H1 (cell line): ENCODE measurements around the gene ACTRT1. TPM values are rescaled to one million over a fixed set of nuclear protein-coding genes. Genes with fewer than 3 reads are reported as not detected.

Source experiments
- CTCF ChIA-PET: fragments of 300-600 bp; sonication (Branson Sonifier 250); formaldehyde crosslinking; loops from one replicate; lab custom pipeline; 2021; ENCODE audit not compliant: partially characterized antibody; lab: Charles Lee
- POLR2A ChIA-PET: fragments of 300-600 bp; sonication (Branson Sonifier 250); formaldehyde crosslinking; loops from one replicate; lab custom pipeline; 2021; ENCODE audit warnings: inconsistent platforms; ENCODE audit not compliant: partially characterized antibody; lab: Charles Lee
- DNase-seq, 2 experiments: peaks; one replicate each; pipeline versions ENCODE4 v3.0.0 to v3.0.0-alpha.2; 2010 to 2022; ENCODE audit warnings: low spot score in 2 of 2, low read depth in 1 of 2, mixed read lengths in 1 of 2
- FAIRE-seq: peaks from 2 replicates; lab custom pipeline; 2011; peaks lifted over from hg19 to GRCh38; lab: Jason Lieb, UNC
- H2AFZ ChIP-seq: 2 replicates; pipeline ENCODE4 v1.8.1; 2012; ENCODE audit warnings: low read length, inconsistent platforms
- H2AK5ac ChIP-seq: 2 replicates; pipeline ENCODE4 v1.6.1; 2013; ENCODE audit warnings: low read depth, low read length
- H2BK120ac ChIP-seq: replicated peaks from 2 replicates; pipeline ENCODE3; 2013; ENCODE audit warnings: low read depth, low read length, inconsistent platforms
- H2BK12ac ChIP-seq: 2 replicates; pipeline ENCODE4 v1.6.1; 2013; ENCODE audit warnings: low read depth, low read length
- H2BK15ac ChIP-seq: 2 replicates; pipeline ENCODE4 v1.6.1; 2013; ENCODE audit warnings: low read length
- H2BK20ac ChIP-seq: 2 replicates; pipeline ENCODE4 v1.6.1; 2013; ENCODE audit warnings: low read length
- H2BK5ac ChIP-seq: 2 replicates; pipeline ENCODE4 v1.6.1; 2013; ENCODE audit warnings: low read depth, low read length
- H3K14ac ChIP-seq: 2 replicates; pipeline ENCODE4 v1.6.1; 2013; ENCODE audit warnings: inconsistent platforms; ENCODE audit not compliant: insufficient read length
- H3K18ac ChIP-seq: 2 replicates; pipeline ENCODE4 v1.6.1; 2013; ENCODE audit warnings: low read length; ENCODE audit errors: extremely low read depth
- H3K23ac ChIP-seq: 2 replicates; pipeline ENCODE4 v1.6.1; 2013; ENCODE audit warnings: inconsistent platforms; ENCODE audit not compliant: insufficient read length
- H3K23me2 ChIP-seq: 2 replicates; pipeline ENCODE4 v1.6.1; 2013; ENCODE audit warnings: low read depth, low read length
- H3K27ac ChIP-seq: 2 replicates; pipeline ENCODE4 v1.6.1; 2011; ENCODE audit warnings: low read depth, low read length, inconsistent platforms
- H3K27me3 ChIP-seq, 4 experiments: replicated peaks in 1 of 4; 1 replicate in 1 of 4; 2 replicates in 3 of 4; pipeline versions ENCODE4 v1.6.1 to v1.8.1; 2011 to 2013; ENCODE audit warnings: low read length in 3 of 4, mild to moderate bottlenecking in 3 of 4, inconsistent platforms in 2 of 4, mixed read lengths in 2 of 4, moderate library complexity in 1 of 4; ENCODE audit not compliant: control insufficient read depth in 3 of 4, insufficient read depth in 3 of 4; ENCODE audit errors: extremely low read depth in 1 of 4
- H3K36me3 ChIP-seq, 4 experiments: 2 replicates each; pipeline versions ENCODE4 v1.6.1 to v1.8.1; 2011 to 2013; ENCODE audit warnings: mild to moderate bottlenecking in 4 of 4, low read length in 3 of 4, moderate library complexity in 2 of 4, control low read depth in 1 of 4, inconsistent platforms in 1 of 4; ENCODE audit not compliant: insufficient read depth in 4 of 4, control insufficient read depth in 2 of 4
- H3K4ac ChIP-seq: replicated peaks from 2 replicates; pipeline ENCODE3; 2013; ENCODE audit warnings: low read length, low read depth, mixed read lengths, inconsistent platforms; ENCODE audit not compliant: insufficient read length
- H3K4me1 ChIP-seq, 4 experiments: replicated peaks in 1 of 4; 1 replicate in 1 of 4; 2 replicates in 3 of 4; pipeline versions ENCODE4 v1.6.1 to v1.8.1; 2011 to 2013; ENCODE audit warnings: low read length in 3 of 4, inconsistent platforms in 2 of 4, mixed read lengths in 1 of 4; ENCODE audit not compliant: insufficient read depth in 4 of 4, control insufficient read depth in 3 of 4
- H3K4me2 ChIP-seq, 2 experiments: 2 replicates each; pipeline versions ENCODE4 v1.6.1 to v1.8.1; 2011 to 2013; ENCODE audit warnings: low read depth in 2 of 2, low read length in 2 of 2, control low read depth in 1 of 2, inconsistent platforms in 1 of 2, mild to moderate bottlenecking in 1 of 2; ENCODE audit not compliant: insufficient read depth in 1 of 2
- H3K4me3 ChIP-seq, 4 experiments: fragments of 200-600, 300-600 bp in 1 of 4; sonication (generic), shearing (Covaris generic), sonication (Bioruptor Twin) in 1 of 4; 2 replicates each; pipeline versions ENCODE4 v1.5.1 to v1.8.1; 2011 to 2016; ENCODE audit warnings: low read length in 4 of 4, low read depth in 3 of 4, control low read depth in 2 of 4, inconsistent platforms in 2 of 4, mild to moderate bottlenecking in 2 of 4, mixed read lengths in 1 of 4, moderate library complexity in 1 of 4; ENCODE audit not compliant: insufficient read depth in 2 of 4; ENCODE audit errors: extremely low read depth in 1 of 4
- H3K56ac ChIP-seq: replicated peaks from 2 replicates; pipeline ENCODE3; 2013; ENCODE audit warnings: low read depth, mild to moderate bottlenecking, mixed read lengths, low read length, inconsistent platforms; ENCODE audit not compliant: insufficient read length
- H3K79me1 ChIP-seq: 2 replicates; pipeline ENCODE4 v1.6.1; 2013; ENCODE audit warnings: low read depth, low read length, control low read depth
- H3K79me2 ChIP-seq, 2 experiments: 2 replicates each; pipeline versions ENCODE4 v1.6.1 to v1.8.1; 2012 to 2013; ENCODE audit warnings: low read length in 2 of 2, mild to moderate bottlenecking in 2 of 2, inconsistent platforms in 1 of 2; ENCODE audit not compliant: insufficient read depth in 2 of 2, control insufficient read depth in 1 of 2
- H3K9ac ChIP-seq, 4 experiments: replicated peaks in 1 of 4; 1 replicate in 1 of 4; 2 replicates in 3 of 4; pipeline versions ENCODE4 v1.6.1 to v1.8.1; 2011 to 2013; ENCODE audit warnings: low read depth in 3 of 4, low read length in 3 of 4, control low read depth in 2 of 4, mild to moderate bottlenecking in 2 of 4, moderate library complexity in 2 of 4, inconsistent platforms in 1 of 4; ENCODE audit errors: extremely low read depth in 1 of 4
- H3K9me3 ChIP-seq, 2 experiments: 2 replicates each; pipeline versions ENCODE4 v1.6.1 to v1.8.1; 2012 to 2013; ENCODE audit warnings: mild to moderate bottlenecking in 2 of 2, moderate library complexity in 2 of 2, control low read depth in 1 of 2, inconsistent platforms in 1 of 2, low read depth in 1 of 2, low read length in 1 of 2, mixed read lengths in 1 of 2; ENCODE audit not compliant: insufficient read depth in 2 of 2
- H4K20me1 ChIP-seq, 2 experiments: replicated peaks in 1 of 2; 2 replicates each; pipeline versions ENCODE3 to v1.8.1; 2011 to 2013; ENCODE audit warnings: inconsistent platforms in 2 of 2, low read length in 2 of 2, mild to moderate bottlenecking in 1 of 2; ENCODE audit not compliant: insufficient read depth in 2 of 2, control insufficient read depth in 1 of 2
- H4K5ac ChIP-seq: 2 replicates; pipeline ENCODE4 v1.6.1; 2013; ENCODE audit warnings: low read length, low read depth, mixed read lengths, inconsistent platforms; ENCODE audit not compliant: insufficient read length
- H4K8ac ChIP-seq: 2 replicates; pipeline ENCODE4 v1.8.0; 2013; ENCODE audit warnings: mild to moderate bottlenecking, moderate library complexity, low read length, inconsistent platforms; ENCODE audit not compliant: insufficient read depth; ENCODE audit errors: extremely low read depth
- H4K91ac ChIP-seq: replicated peaks from 2 replicates; pipeline ENCODE3; 2013; ENCODE audit warnings: low read length, mixed read lengths, inconsistent platforms; ENCODE audit not compliant: insufficient read length
- ASH2L ChIP-seq: fragments of 200-600, 300-600 bp; sonication (generic); IDR thresholded peaks from one replicate; pipeline ENCODE4 v1.7.1; 2017; ENCODE audit warnings: low read length
- CBX5 ChIP-seq: fragments of 300-800, 300-1000 bp; sonication (generic); IDR thresholded peaks from 2 replicates; pipeline ENCODE4 v1.7.1; 2016; ENCODE audit warnings: antibody characterized with exemption, low read length, low read depth
- CHD1 ChIP-seq: IDR thresholded peaks from 2 replicates; pipeline ENCODE4 v1.6.1; 2012; ENCODE audit warnings: low read depth, low read length, improper control_type of control experiment
- EP300 ChIP-seq, 2 experiments: IDR thresholded peaks; 1 replicate in 1 of 2; 2 replicates in 1 of 2; pipeline ENCODE4 v1.6.1; 2011 to 2012; ENCODE audit warnings: low read depth in 2 of 2, low read length in 2 of 2, mild to moderate bottlenecking in 2 of 2, borderline replicate concordance in 1 of 2, inconsistent platforms in 1 of 2, moderate library complexity in 1 of 2
- SP1 ChIP-seq: IDR thresholded peaks from 2 replicates; pipeline ENCODE4 v1.6.1; 2011; ENCODE audit warnings: low read depth, low read length
- polyA plus RNA-seq, 7 experiments: library from polyadenylated mRNA; depleted of rRNA in 3 of 7; stranded (reverse) in 5 of 7; unstranded in 2 of 7; fragments of >200 nt in 5 of 7; fragments of 200-250 nt in 2 of 7; gene quantifications; 1 replicate in 5 of 7; 2 replicates in 1 of 7; 4 replicates in 1 of 7; pipeline versions ENCODE4 v1.2.1 to v1.2.3, GENCODE V29; 2011 to 2013; ENCODE audit warnings: missing spikeins in 2 of 7, mixed read lengths in 2 of 7
- total RNA-seq: library from RNA; stranded (reverse); fragmentation: NEBNext Ultra II Directional; extraction: Animal tissue kit (Norgen Biotek cat#: 25700); gene quantifications from 2 replicates; pipeline ENCODE4 v1.2.1, GENCODE V29; 2021

The ACTRT1 gene
- total and polyA plus RNA-seq, 2 of the 8 experiments (the other 6 are each of a cell fraction or from before 2014, with no cell fraction given): 0.08 TPM; not detected in 1

DNA sequence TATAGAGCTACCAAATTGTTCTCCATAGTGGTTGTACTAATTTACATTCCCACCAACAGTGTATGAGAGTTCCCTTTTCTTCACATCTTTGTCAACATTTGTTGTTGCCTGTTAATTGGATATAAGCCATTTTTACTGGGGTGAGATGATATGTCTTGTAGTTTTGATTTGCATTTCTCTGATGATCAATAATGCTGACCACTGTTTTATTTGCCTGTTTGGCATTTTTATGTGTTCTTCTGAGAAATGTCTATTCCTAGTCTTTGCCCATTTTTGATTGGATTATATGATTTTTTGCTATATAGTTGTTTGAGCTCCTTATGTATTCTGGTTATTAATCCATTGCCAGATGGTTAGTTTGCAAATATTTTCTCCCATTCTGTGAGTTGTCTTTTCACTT, 44.3 kb downstream of the ACTRT1 start:
- no peak overlapping the region for H3K9ac ChIP-seq
- H3K4ac ChIP-seq: no peak overlapping the region
- H2BK5ac ChIP-seq: no peak overlapping the region
- no peak overlapping the region for H2AK5ac ChIP-seq
- H4K8ac ChIP-seq: no peak overlapping the region
- no peaks in the 10 kb centered on the region for H3K79me1 ChIP-seq
- H3K14ac ChIP-seq: no peak overlapping the region
- no peaks in the 10 kb centered on the region for H4K20me1 ChIP-seq
- ChIA-PET POLR2A (no interaction called here), CTCF (no interaction called here)
- H3K18ac ChIP-seq: no peak overlapping the region
- no peak overlapping the region for H3K27ac ChIP-seq
- H3K4me2 ChIP-seq: no peak overlapping the region
- no peak overlapping the region for H3K4me3 ChIP-seq
- H2BK15ac ChIP-seq: no peak overlapping the region
- H2BK12ac ChIP-seq: no peak overlapping the region
- H2AFZ ChIP-seq: no peak overlapping the region
- no peak overlapping the region for H2BK20ac ChIP-seq
- H2BK120ac ChIP-seq: no peak overlapping the region
- H3K23me2 ChIP-seq: no peaks in the 10 kb centered on the region
- no peak overlapping the region for H3K23ac ChIP-seq
- no peaks in the 10 kb centered on the region for H3K4me1 ChIP-seq
- no peaks in the 10 kb centered on the region for H3K27me3 ChIP-seq
- no peaks in the 10 kb centered on the region for H3K79me2 ChIP-seq
- no peak for DNase-seq
- no peak overlapping the region for H4K5ac ChIP-seq
- H3K36me3 ChIP-seq: no peaks in the 10 kb centered on the region
- no peaks in the 10 kb centered on the region for H3K9me3 ChIP-seq
- FAIRE-seq: no peak
- H3K56ac ChIP-seq: no peak overlapping the region
- H4K91ac ChIP-seq: no peak overlapping the region
- TF ChIP-seq EP300 (IDR thresholded peaks at IDR 0.05; ENCODE audit: borderline replicate concordance in 1 of 2, low read depth in 2 of 2, low read length in 2 of 2) (no peak), CBX5 (no peak), SP1 (no peak), CHD1 (no peak), ASH2L (no peak)
